ENCODE results near the gene URB2. TPM values are rescaled to one million over a fixed set of nuclear protein-coding genes. Genes with fewer than 3 reads are reported as not detected.

Gene URB2
- total RNA-seq: 7.1 and 9.0 TPM in 2 replicates

DNA sequence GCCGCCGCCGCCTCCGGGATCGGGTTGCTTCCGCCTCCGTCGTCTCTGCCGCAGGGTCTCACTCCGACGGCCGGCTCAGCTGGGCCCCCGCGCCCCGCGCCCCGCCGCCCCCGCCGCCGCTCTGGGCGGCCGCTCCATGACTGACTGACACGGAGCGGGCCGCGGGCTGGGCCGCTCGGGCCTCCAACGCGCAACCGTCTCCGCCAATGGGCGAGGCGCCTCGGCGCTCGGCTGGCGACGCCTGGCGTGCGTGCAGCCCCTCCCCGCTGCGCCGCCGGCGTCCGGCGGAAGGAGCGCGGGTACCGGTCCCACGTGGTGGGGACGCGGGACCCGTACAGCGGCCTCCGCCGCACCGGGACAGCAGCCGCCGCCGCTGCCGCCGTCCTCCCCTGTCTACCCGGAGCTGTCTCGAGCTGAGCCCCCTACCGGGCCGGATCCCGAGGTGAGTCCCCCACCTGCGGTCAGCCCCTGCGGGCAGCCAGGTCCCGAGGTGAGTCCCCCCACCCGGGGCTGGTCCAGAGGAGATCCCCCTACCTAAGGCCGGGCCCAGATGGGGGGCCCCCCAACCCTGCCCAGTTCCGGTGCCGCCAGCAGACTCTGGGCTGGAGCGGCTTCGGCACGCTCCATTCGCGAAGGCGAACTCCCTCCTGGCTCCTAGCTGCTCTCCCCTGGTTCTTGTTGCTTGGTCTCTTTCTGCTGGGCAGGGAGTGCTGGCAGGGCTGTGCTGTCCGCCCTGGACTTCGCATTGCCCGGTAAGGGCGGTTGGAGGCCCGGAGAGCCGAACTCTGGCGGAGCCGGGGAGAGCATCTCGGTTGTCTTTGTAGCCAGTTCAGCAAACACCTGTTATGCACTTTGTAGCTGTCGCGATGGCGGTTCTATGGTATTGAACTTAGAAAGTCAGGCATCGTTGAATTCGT, at the start of gene URB2, which contains the start of gene TAF5L:
Gene URB2, plus strand, starts transcription at position 333 of the 917 bp plus-strand sequence. CDS start 1,387 bp downstream, outside the sequence.
Gene TAF5L, minus strand, starts transcription at position 208 of the 917 bp plus-strand sequence. CDS start 11,640 bp downstream, outside the sequence.

Other genes starting within 250 kb of the URB2 start
- not detected in 2 replicates for gene ACTA1, start 192.2 kb upstream of the URB2 start, total RNA-seq
- 28.6 and 33.9 TPM in 2 replicates for gene NUP133, start 117.9 kb upstream of the URB2 start, total RNA-seq
- 11.0 and 12.3 TPM in 2 replicates for gene ABCB10, start 67.5 kb upstream of the URB2 start, total RNA-seq
- gene TAF5L, start 125 bp upstream of the URB2 start, total RNA-seq: 11.9 and 14.1 TPM in 2 replicates

Measured in smooth muscle cell of bladder (primary cell).